HG02870 (cell line): ENCODE measurements around the gene ZNF423.
"Not testable (repeated sequence)": the region's sequence is repeated elsewhere in the genome, so short reads cannot be mapped to it uniquely, and the experiment has no call there.

Experiments
- ATAC-seq: cut with Tn5 transposase; IDR thresholded peaks from one replicate; pipeline ENCODE4 v1.9.1; 2021; ENCODE audit warnings: mild to moderate bottlenecking, moderate library complexity; ENCODE audit not compliant: unreplicated experiment

ZNF423 gene

DNA sequence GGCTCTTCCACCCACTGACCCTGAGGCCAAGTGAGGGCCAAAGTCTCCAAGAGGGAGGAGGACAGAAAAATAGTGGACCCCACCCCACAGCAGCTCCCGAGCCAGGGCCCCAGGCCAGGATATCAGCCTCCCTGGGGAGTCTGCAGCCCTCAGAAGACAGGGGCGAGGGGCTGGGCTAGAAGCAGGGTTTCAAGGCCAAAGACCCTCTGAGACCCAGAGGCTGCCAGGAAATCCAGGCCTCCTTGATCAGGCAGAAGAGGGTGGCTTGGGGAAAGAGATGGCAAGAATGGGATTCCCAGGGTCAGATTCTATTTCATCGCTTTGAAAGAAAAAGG, 156.1 kb downstream of the ZNF423 start:
- ATAC-seq = no peak

DNA sequence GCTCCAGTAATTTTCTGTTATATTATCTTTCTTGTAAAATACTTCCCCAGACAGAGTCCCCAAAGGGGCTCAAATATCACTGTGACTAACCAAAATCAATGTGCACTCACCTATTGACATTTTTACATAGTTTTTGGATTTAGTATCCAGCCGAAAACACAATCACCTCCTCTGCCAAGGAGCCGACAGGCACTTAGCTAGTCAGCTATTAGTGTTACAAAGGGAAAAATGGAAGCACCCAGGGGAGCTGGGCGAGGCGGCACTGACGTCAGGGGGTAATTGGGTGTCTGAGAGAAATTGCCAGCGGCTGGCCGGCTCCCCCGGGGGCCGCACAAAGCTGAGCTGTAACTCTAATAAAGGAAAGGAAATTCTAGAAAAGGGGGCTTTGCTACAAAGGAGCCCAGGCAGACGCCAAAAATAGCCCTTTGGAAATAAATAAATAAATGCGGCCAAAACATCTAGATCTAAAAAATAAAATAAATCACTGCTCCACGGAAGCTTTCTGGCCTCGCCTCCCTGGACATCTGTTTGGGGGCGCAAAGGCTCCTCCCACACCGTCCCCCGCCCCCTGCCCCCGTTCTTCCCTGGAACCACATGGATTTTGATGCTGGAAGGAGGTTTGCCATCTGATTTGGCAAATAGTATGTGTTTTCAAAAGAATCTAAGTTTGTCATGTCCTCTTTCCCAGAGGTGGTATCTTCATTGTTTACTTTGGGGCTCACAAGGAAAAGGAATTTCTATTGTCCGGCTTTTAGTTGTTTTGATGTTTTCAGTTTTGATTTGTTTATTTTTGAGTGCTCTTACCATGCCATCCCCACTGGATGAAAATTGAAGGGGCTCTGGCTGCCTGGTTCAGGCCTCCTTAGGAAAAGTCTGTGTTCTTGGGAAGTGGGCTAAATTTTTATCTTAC, 156.7 kb downstream of the ZNF423 start:
- ATAC-seq = no peak

DNA sequence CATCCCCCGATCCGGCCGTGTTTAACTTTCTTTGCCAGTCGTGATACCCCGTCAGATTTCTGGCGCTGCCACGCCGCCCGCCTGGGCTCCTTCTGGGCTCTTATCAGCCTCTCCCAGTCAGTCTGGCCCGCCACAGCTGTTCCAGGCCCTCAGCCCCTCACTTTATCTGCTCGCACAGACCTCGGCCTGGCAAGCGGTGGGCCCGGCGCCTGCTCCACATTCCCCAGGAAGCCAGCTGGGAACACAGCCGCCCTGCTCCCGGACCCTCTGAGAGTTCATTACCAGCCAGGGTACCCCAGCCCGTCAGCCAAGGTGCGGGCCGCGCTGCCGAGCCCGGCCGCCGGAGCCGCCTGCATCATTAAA, 157.5 kb downstream of the ZNF423 start:
- no peak for ATAC-seq

DNA sequence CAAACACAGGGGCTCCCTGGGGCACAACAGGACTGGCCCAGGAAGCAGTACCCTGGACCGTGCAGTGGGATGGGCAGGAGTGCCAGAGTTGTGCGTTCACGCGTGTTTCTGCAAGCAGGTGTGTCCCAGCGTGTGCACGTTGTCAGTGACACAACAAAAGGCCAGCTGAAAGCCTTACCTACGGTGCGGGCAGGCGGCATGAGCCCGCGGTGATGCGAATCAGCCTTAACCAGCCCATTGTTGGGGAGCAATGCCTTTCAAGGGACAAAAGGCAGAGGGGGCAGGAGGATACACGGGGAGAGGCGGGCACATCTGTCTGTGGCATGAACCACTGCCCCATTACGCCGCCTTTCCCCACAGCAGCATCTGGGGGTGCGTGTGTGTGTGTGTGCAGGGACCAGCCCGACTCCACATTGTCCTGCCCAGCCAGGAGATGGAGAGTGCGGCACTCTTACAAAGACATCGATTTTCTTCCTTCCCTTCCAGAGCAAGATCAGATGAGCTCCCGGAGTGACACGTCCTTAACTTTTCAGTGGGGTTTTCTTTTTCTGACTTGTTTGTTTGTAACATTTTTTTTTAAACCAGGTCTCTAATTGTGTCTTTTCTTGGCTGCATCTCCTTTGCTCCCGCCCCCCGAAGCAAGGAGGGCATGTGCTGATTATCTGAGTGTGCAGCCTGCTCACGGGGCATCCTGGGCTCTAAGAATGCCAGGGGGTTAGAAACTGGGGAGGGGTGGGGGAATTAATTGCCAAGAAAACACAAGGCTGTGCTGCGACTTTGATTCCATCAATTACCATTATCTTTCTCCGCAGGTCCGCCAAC, 158.1 kb downstream of the ZNF423 start:
- no peak for ATAC-seq

DNA sequence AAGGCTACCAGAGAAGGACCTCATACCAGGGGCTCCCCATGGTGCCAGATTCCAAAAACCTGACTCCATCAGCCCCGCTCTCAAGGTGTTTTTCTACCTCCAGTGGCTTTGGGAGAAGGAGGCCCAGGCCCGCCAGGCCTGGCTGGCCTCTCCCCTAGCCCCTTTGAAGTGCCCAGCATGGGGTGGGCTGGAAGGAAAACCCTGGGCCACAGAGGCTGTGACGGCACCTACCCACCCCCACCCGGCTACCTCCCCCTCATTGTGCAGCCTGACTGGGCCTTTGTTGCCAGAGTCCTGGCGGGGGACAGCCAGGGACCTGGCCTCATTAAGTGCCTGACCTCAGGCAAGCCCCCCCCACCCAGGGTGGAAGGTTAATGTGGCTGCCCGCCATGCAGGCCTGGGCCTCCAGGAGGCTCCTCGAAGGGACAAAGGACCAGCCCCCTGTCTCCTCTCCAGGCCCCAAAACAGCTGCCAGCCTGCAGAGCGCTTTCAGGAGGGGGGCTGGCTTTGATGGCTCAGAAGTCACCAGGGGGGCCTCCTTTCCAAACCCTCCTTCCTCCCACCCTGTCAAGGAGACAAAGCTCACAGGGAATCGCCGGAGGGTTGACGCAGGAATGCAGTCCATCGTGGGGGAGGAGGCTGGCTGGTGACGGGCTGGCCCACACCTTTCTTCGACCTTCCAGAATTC, 159.4 kb downstream of the ZNF423 start:
- no peak for ATAC-seq

DNA sequence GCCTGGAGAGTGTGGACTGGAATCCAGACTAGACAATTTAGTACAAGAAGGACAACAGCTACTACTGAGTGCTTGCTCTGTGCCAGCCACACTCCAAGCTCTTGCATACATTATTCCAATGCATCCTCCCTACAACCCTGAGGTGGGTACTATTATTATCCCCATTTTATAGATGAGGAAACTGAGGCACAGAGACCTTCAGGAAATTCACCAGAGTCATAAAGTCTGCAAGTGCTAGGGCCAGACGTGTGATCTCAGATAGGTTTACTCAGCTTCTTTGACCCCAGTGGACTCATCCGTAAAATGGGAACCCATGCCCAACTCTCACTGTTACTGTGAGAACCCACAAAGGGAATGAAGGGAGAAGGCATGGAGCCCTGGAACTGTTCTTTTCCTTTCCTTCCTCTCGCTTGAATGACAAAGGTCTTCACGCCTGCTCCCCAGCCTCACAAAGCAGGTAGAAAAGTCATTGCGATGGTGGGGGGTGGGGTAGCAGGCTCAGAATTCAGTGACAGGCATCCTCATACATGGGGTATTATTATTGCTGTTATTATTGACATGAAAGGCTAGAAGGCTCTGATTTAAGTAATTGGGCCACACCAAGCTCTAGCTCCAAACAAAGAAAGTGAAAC, 160.0 kb downstream of the ZNF423 start:
- no peak for ATAC-seq

DNA sequence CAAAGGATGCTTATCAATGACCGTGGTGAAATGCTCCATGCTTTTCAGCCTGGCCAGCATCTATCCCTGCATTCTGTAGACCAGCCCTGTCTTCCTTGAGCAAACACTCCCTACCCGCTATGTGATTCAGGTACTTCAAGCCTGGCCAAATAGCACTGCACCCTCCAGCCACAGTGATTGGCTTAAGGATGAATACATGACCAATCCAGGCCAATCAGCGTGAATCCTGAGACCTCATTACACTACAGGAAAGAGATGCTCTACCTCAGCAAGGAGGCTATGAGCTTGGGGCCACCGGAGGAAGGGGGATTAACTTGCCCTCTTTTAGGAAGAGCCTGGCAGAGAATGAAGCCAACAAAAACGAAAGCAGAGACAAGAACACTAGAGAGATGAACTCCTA, 162.5 kb downstream of the ZNF423 start:
- ATAC-seq = no peak

DNA sequence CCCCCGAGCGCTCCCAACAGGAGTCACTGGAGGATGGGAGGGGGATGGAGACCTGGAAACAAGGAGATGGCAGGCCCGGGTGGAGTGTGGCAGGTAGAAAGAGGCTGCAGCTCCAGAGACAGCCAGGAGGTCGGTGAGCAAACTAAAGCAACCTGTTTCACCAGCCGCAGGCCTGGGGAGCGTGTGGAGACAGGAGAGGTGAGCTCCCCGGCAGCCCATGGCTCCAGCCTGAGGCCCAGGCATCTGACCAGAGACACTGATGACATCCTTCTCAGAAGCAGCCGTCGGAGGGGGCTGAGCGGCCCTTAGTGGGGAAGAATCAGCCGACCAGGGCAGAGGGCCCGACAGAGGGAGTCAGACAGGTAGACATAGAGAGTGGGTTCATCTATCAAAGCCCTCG, 165.1 kb downstream of the ZNF423 start:
- ATAC-seq = no peak

DNA sequence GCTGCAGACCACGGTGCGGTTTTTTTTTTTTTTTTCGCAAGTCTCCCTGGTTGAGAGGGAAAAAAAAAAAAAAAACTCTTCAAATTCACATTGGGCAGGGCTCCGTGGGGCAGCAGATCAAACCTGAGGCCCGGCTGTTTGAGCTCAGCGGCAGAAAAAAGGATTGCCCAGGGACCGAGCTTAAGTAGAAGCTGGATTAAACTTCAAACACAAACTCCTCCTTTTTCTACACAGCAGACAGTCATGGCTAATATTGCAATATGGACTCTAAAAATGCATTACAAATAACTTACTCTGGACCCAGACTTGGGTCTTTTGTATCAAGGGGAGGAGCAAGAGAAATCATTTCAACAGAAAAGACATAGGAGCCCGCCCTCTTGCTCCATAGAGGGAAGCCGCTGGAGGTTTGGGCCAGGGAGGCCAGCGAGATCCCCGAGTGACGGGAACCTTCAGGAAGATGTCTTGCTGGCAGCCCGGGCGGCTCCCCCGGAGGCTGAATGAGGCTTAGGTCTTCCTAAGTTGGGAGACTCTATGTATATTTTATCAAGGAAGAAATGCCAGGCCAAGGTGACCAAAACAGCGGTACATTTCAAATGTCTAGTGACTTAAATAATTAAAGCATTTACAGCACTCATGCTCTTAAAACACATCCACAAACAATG, 167.7 kb downstream of the ZNF423 start:
- no peak for ATAC-seq

DNA sequence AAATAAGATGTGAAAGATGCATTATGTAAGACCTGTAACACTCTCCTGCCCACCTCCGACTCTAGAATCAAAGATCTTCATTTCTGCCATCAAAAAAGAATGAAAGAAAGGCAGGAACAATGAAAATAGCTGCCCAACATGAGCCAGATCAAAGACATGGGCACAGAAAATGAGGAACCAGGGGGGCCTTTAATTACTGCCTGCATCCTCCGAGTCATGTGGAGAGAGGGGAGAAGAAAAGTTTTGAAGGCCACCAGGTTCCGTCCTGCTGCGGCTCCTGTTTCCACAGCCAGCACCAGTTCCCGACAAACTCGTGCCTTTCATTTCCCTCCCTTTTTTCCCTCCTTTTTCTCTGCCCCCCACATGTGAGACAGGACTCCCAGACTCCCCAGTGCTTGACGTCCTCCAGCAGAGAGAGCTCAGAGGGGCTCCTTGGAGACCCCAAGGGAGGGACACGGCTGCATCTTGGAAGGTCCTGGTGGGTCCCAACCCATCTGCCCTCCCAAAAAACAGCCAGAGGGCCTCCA, 168.4 kb downstream of the ZNF423 start:
- ATAC-seq = no peak

DNA sequence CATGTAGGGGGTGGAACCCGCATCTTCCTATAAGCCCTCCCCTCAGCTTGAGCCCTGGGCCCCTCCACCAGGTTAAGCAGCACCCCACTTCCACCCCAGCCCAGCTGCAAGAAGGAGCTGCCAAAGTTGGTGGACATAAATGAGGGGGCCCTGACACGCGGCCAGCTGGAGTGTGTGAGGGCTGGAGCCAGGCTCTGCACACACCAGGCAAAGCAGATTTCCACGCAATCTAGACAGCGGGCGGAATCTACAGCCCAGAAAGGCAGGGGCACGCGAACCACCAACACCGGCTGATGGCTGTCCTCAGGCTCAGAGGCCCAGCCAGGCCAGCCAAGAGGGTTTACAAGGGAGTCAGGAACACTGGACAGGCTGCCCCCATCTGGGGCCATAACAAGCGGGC, 171.2 kb downstream of the ZNF423 start:
- ATAC-seq = no peak

DNA sequence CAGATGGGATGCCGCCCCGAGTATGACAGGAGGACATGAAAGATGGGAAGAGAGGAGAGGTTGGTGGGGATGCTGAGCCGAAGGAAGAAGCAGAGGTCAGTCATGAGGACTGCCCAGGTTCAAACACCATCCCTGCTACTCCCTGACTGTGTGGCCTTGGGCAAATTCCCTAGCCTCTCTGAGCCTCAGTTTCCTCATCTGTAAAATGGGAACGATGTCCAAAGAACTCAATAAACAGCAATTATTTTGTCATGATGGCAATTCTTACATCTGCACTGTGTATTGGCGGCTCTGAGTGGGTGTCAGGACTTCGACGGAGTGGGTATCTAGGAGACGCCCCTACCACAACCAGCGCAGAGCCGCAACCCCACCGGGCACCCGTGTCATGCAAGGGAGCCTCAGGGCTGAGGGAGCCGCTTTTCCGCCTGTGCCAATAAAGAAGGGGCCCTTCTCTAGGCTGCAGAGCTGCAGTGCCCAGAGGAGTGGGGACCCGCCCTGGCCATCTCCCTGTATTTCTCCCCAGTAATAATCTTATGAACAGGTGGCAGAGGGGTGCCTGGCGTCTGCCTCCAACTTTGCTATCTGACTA, 173.2 kb downstream of the ZNF423 start:
- no peak for ATAC-seq

DNA sequence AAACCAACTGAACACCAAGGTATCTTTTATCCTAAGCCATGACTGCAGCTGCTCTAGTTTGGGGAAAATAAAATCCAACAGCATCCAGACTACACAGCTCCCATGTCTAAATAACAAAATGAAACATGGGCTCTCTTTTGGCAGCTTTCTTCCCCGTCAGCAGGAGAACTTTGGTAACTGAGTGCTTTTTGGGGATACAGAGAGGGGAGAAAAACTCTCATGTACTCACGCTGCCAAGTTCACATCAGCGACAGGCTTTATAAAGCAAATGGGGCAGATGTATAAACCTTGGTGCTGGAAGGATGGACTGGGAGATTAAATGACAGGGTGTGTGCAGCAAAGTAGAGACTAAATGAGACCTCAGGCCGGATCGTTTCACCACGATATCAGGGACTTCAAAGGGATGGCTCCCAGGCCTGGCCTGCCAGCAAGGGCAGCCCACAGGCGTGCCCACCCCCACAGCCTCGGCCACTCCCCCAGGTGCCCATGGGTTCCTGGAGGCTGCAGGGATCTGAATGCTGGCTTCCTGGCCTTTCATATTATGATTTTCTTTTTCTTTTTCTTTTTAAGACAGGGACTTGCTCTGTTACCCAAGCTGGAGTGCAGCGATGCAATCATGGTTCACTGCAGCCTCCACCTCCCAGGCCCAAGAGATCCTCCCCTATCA, 174.6 kb downstream of the ZNF423 start:
- no peak for ATAC-seq

DNA sequence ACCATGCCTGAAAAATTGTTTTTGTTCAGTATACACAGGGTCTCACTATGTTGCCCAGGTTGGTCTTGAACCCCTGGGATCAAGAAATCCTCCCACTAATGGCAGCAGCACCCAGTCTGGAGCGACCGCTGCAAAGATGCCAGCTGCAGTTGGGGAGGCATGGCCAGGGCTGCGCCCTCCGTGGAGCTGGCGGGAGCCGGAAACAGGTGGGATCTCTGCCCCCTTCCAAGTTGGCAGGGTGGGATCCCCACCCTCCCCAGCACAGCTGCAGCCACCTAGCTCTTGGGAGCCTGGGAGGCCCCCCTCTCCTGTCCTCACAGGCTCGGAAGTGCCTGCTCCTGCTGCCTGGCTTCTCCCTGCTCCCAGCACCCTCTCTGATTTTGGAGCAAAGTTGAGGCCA, 176.8 kb downstream of the ZNF423 start:
- no peak for ATAC-seq

DNA sequence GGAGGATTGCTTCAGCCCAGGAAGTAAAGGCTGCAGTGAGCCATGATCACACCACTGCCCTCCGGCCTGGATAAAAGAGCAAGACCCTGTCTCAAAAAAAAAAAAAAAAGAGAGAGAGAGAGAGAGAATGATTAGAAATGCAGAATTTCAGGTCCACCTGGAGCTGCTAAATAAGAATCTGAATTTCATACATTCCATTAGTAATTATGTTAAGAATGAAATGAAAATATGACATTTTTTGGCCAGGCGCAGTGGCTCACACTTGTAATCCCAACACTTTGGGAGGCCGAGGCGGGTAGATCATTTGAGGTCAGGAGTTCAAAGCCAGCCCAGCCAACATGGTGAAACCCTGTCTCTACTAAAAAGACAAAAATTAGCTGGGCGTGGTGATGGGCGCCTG, 178.3 kb downstream of the ZNF423 start:
- ATAC-seq = not testable (repeated sequence)

DNA sequence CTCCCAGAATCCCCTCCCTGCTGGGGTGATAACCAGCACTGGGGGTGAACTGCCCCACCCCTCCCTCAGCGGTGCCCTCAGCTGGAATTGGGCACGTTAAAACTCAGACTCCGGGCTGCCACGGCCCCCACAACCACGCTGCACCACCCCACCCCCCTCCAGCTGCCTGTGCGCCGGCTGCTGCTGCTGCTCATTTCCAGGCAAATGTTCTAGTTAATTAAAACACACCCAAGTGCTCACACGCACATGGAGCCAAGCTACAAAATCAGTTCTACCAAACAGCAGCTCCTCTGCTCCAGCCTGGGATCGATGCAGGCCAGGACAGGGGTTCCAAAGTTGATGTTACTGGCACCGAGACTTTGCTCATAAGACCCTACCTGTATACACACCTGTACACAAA, 180.5 kb downstream of the ZNF423 start:
- ATAC-seq = no peak

DNA sequence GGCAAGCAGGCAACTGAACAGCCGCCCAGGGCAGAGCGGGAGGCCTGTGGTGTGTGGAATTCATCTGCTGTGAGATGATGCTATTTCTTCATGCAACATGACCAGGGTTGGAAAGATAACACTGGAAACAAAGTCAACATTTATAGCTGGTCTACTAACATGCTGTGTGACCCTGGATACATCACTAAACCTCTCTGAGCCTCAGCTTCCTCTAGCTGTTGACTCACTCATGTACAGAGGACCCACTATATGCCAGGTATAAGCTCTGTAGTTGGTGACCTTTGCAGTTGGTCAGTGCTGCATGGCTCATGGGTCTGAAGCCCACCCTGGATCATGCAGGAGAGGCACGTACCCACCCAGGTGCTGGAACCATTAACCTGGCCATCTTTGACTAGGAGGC, 180.9 kb downstream of the ZNF423 start:
- no peak for ATAC-seq

DNA sequence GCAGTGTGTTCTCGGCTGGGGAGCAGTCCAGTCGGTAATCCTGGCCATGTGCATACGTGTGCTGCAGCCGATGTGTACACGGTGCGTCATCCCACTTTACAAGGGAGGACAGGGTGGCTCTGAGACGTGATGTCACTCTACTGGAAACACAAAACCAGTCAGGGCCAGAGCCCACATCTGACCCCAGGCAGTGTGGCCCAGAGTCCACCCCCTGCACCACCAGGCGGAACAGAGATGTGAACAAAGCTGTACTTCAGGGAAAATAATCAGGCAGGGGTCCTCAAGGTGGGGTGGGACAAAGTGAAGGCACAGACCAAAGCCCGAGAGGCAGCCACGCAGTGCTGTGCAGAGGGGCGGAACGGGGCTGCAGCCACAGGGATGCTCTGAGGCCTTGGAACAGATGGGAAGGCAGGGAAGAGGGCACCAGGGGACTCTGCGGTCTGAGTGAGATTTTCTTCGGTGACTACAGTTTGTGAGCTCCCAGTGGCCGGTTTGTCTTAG, 181.5 kb downstream of the ZNF423 start:
- no peak for ATAC-seq

DNA sequence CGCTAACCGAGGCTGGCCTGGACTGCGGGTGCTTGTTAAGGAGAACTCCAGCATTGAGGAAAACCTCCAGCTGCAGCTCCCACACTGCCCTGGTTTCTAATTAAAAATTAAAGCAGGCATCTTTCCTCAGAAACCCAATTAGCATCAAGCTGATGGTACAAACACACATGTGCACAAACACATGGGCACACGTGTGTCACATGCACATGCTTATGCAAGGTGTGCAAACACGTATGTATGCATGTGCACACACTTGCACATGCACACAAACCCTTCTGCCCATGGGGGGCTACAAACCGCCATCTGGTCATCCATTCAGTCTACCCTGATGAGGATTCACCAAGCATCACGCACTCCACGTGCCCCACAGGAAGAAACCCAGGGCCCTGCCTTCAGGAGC, 182.5 kb downstream of the ZNF423 start:
- ATAC-seq = no peak
